Endometrium (tissue), 2 donors: ENCODE measurements around the gene DCAF11.
"Not testable (repeated sequence)": the region's sequence is repeated elsewhere in the genome, so short reads cannot be mapped to it uniquely, and the experiment has no call there.

Source experiments
- FAIRE-seq: peaks from 2 replicates; lab custom pipeline; 2012; peaks lifted over from hg19 to GRCh38; lab: Jason Lieb, UNC
- donor health status: control.
- donor health status: control.

The DCAF11 gene

GRCh38 chr14:24096545-24097181 lies 17.9 kb upstream of the DCAF11 start:
- no peak for FAIRE-seq

- no peak for FAIRE-seq
Measured at GRCh38 chr14:24098229-24098926, 16.2 kb upstream of the DCAF11 start.

- no peak for FAIRE-seq
Measured at GRCh38 chr14:24098927-24099813, 15.4 kb upstream of the DCAF11 start.

GRCh38 chr14:24100197-24100981 lies 14.2 kb upstream of the DCAF11 start:
- FAIRE-seq, result no peak

GRCh38 chr14:24100982-24101494 lies 13.5 kb upstream of the DCAF11 start:
- no peak for FAIRE-seq

- no peak for FAIRE-seq
Measured at GRCh38 chr14:24102357-24103048, 12.1 kb upstream of the DCAF11 start.

- FAIRE-seq, result no peak
Measured at GRCh38 chr14:24103451-24103850, 11.1 kb upstream of the DCAF11 start.

GRCh38 chr14:24105609-24106239 lies 8.9 kb upstream of the DCAF11 start:
- not testable (repeated sequence) for FAIRE-seq

GRCh38 chr14:24106672-24107271 lies 7.8 kb upstream of the DCAF11 start:
- no peak for FAIRE-seq

GRCh38 chr14:24108336-24108874 lies 6.2 kb upstream of the DCAF11 start:
- FAIRE-seq, result no peak

- no peak for FAIRE-seq
Measured at GRCh38 chr14:24110060-24110459, 4.5 kb upstream of the DCAF11 start.

- FAIRE-seq, result no peak
Measured at GRCh38 chr14:24110523-24110922, 4.1 kb upstream of the DCAF11 start.

GRCh38 chr14:24113379-24113800 lies 1.2 kb upstream of the DCAF11 start:
- no peak for FAIRE-seq

GRCh38 chr14:24113801-24114531 lies 611 bp upstream of the DCAF11 start:
- no peak for FAIRE-seq

- FAIRE-seq, result no peak
Measured at GRCh38 chr14:24115422-24116127, 998 bp downstream of the DCAF11 start.

- no peak for FAIRE-seq
Measured at GRCh38 chr14:24116128-24116814, 1.7 kb downstream of the DCAF11 start.

GRCh38 chr14:24117179-24117578 lies 2.6 kb downstream of the DCAF11 start:
- no peak for FAIRE-seq

GRCh38 chr14:24119691-24120090 lies 5.1 kb downstream of the DCAF11 start:
- FAIRE-seq, result no peak
